Upper lobe of left lung (tissue), 6 donors: ENCODE results near the gene GLI1. TPM values are rescaled to one million over a fixed set of nuclear protein-coding genes. Genes with fewer than 3 reads are reported as not detected.
A peak's percentile ranks its signal among the peaks of the same experiment; 100 is the strongest.

Experiments
- ATAC-seq, 2 donors: fragments of 200-7000 bp; cut with Tn5 transposase; one replicate each; pipeline ENCODE4 v1.9.1; 2022; ENCODE audit warnings: mild to moderate bottlenecking in 2 of 2, moderate library complexity in 2 of 2; ENCODE audit not compliant: low FRiP score in 2 of 2
- DNase-seq, 2 donors: peaks; one replicate each; pipeline ENCODE4 v3.0.0-alpha.2; 2019 to 2020
- H3K27ac ChIP-seq, 4 donors: fragments of 200-600 bp; sonication (generic); one replicate each; pipeline ENCODE4 v1.5.1; 2016 to 2019
- H3K27me3 ChIP-seq, 4 donors: fragments of 200-600 bp; sonication (generic); one replicate each; pipeline ENCODE4 v1.5.1; 2017 to 2019
- H3K36me3 ChIP-seq, 4 donors: fragments of 200-600 bp; sonication (generic); one replicate each; pipeline ENCODE4 v1.5.1; 2016 to 2019
- H3K4me1 ChIP-seq, 4 donors: fragments of 200-600 bp; sonication (generic); one replicate each; pipeline ENCODE4 v1.5.1; 2018 to 2019
- H3K4me3 ChIP-seq, 4 donors: fragments of 200-600 bp; sonication (generic); one replicate each; pipeline ENCODE4 v1.5.1; 2017 to 2019; ENCODE audit warnings: mild to moderate bottlenecking in 2 of 4, moderate library complexity in 1 of 4
- H3K9me3 ChIP-seq, 4 donors: fragments of 200-600 bp; sonication (generic); one replicate each; pipeline ENCODE4 v1.5.1; 2018 to 2019
- CTCF ChIP-seq, 6 experiments: fragments of 450-650 bp in 4 of 6; fragments of 200-600 bp in 2 of 6; sonication (generic) in 2 of 6; IDR thresholded peaks; one replicate each; pipeline ENCODE4 v1.5.1; 2016 to 2019; ENCODE audit warnings: antibody characterized with exemption in 6 of 6
- EP300 ChIP-seq, 4 donors: sonication (generic); formaldehyde crosslinking; IDR thresholded peaks; one replicate each; pipeline ENCODE4 v1.5.1; 2017; ENCODE audit warnings: antibody characterized with exemption in 4 of 4, control low read depth in 2 of 4
- POLR2A ChIP-seq, 4 donors: fragments of 450-650 bp; IDR thresholded peaks; one replicate each; pipeline ENCODE4 v1.5.1; 2016 to 2017; ENCODE audit warnings: antibody characterized with exemption in 4 of 4, mild to moderate bottlenecking in 2 of 4
- POLR2AphosphoS5 ChIP-seq, 2 donors: sonication (generic); formaldehyde crosslinking; IDR thresholded peaks; one replicate each; pipeline ENCODE4 v1.5.1; 2017; ENCODE audit warnings: antibody characterized with exemption in 2 of 2
- WGBS, 2 donors: methylation state at CpG; one replicate each; pipeline ENCODE4 v1.1.5; 2017 to 2018; 5-methylcytosine and 5-hydroxymethylcytosine counted together
- total RNA-seq, 6 donors: library from RNA; depleted of rRNA in 4 of 6; stranded (reverse); fragments of >200 nt in 4 of 6; gene quantifications; one replicate each; pipeline versions ENCODE4 v1.1.0 to v1.2.1, GENCODE V29; 2016 to 2021
- donor health status: DM: no; HTN: no; CAD: no; lungs with moderate emphysema.
- donor health status: DM: no; HTN: yes; CAD: no; lungs with severe emphysema.

The GLI1 gene
- total RNA-seq, 6 donors from 2014 or later, result 0.69 to 3.0 (median 1.5) TPM; not detected in 2

- peak; percentile 71 to 91 for ATAC-seq
- DNase-seq, result peak in 1 of 2 donors; percentile 51
- H3K27me3 ChIP-seq, result no peaks in the 10 kb centered on the region
- peak overlapping the region; percentile 72 to 82 (median 77) for H3K4me3 ChIP-seq
- H3K27ac ChIP-seq, result peak overlapping the region; percentile 91 to 99 (median 94)
- WGBS, 2 donors, result 0 to 1% methylated on average over 26 to 51 of the region's 74 CpGs
- H3K4me1 ChIP-seq, result peaks cover 3 to 15% (median 11%) of the 10 kb centered on the region in 4 donors
- TF ChIP-seq POLR2A (IDR thresholded peaks at IDR 0.05), result no peak
- no peak for TF ChIP-seq CTCF (IDR thresholded peaks at IDR 0.05)
- no peak for TF ChIP-seq EP300 (IDR thresholded peaks at IDR 0.05)
- no peak for TF ChIP-seq POLR2AphosphoS5 (IDR thresholded peaks at IDR 0.05)
- peaks cover 0 to 5% (median 2%) of the 10 kb centered on the region in 4 donors for H3K36me3 ChIP-seq
- no peaks in the 10 kb centered on the region for H3K9me3 ChIP-seq
Observed at GRCh38 chr12:57430112-57430930, 29.3 kb upstream of the GLI1 start.

GRCh38 chr12:57430931-57431566 is 28.5 kb upstream of the GLI1 start, which contains the start of gene R3HDM2:
R3HDM2 (minus strand) TSS chr12:57431043; CDS start chr12:57310428, 120,615 bp downstream.
- ATAC-seq, result peak; percentile 97 to 98
- Histone ChIP-seq H3K27ac (peak within 1 kb of the TSS; percentile 91 to 99 (median 94)), H3K27me3 (no peaks in the 10 kb centered on the region), H3K9me3 (no peaks in the 10 kb centered on the region), H3K4me1 (peaks cover 3 to 15% (median 11%) of the 10 kb centered on the region in 4 donors), H3K4me3 (peak within 1 kb of the TSS; percentile 72 to 82 (median 77)), H3K36me3 (no peaks in the 10 kb centered on the region)
- 1% methylated on average over 40 to 41 of the region's 41 CpGs for WGBS, 2 donors
- peak; percentile 96 to 99 for TF ChIP-seq POLR2AphosphoS5 (IDR thresholded peaks at IDR 0.05)
- TF ChIP-seq EP300 (IDR thresholded peaks at IDR 0.05), result peak in 1 of 4 donors; percentile 60
- peak in 1 of 6 experiments; percentile 38 for TF ChIP-seq CTCF (IDR thresholded peaks at IDR 0.05)
- TF ChIP-seq POLR2A (IDR thresholded peaks at IDR 0.05), result peak in 3 of 4 donors; percentile 82 to 95 (median 88)
- DNase-seq, result peak; percentile 96 to 99

- H3K4me1 ChIP-seq, result peaks cover 3 to 15% (median 11%) of the 10 kb centered on the region in 4 donors
- no peaks in the 10 kb centered on the region for H3K27me3 ChIP-seq
- peak overlapping the region; percentile 91 to 99 (median 94) for H3K27ac ChIP-seq
- H3K36me3 ChIP-seq, result no peaks in the 10 kb centered on the region
- TF ChIP-seq CTCF (IDR thresholded peaks at IDR 0.05), result no peak
- no peak for TF ChIP-seq POLR2AphosphoS5 (IDR thresholded peaks at IDR 0.05)
- TF ChIP-seq EP300 (IDR thresholded peaks at IDR 0.05), result no peak
- no peak for TF ChIP-seq POLR2A (IDR thresholded peaks at IDR 0.05)
- no peak for DNase-seq
- H3K4me3 ChIP-seq, result peak overlapping the region in 2 of 4 donors; percentile 72 to 82
- no peak for ATAC-seq
- H3K9me3 ChIP-seq, result no peaks in the 10 kb centered on the region
- 80 to 82% methylated on average over 11 of the region's 11 CpGs for WGBS, 2 donors
Observed at GRCh38 chr12:57431654-57432188, 27.9 kb upstream of the GLI1 start.

- no peak for DNase-seq
- no peak overlapping the region for H3K27ac ChIP-seq
Observed at GRCh38 chr12:57433370-57433769, 26.2 kb upstream of the GLI1 start.

More at GRCh38 chr12:57433370-57433769, 26.2 kb upstream of the GLI1 start:
- ATAC-seq, result no peak
- WGBS, 2 donors, result 64 to 96% methylated on average over 3 of the region's 3 CpGs
- Histone ChIP-seq H3K36me3 (no peaks in the 10 kb centered on the region), H3K4me3 (no peak overlapping the region), H3K4me1 (peaks cover 3 to 15% (median 11%) of the 10 kb centered on the region in 4 donors), H3K9me3 (no peaks in the 10 kb centered on the region), H3K27me3 (no peaks in the 10 kb centered on the region)
- TF ChIP-seq CTCF (IDR thresholded peaks at IDR 0.05) (no peak), POLR2A (IDR thresholded peaks at IDR 0.05) (no peak), EP300 (IDR thresholded peaks at IDR 0.05) (no peak), POLR2AphosphoS5 (IDR thresholded peaks at IDR 0.05) (no peak)
